WTC11 (cell line): Measurements from ENCODE around the gene SPATA17. TPM values are rescaled to one million over a fixed set of nuclear protein-coding genes. Genes with fewer than 3 reads are reported as not detected.

ENCODE experiments used
- ATAC-seq: fragments of 200-7000 bp; cut with Tn5 transposase; 2 replicates; pipeline ENCODE4 v1.10.0; 2021; ENCODE audit warnings: mild to moderate bottlenecking, moderate library complexity
- CTCF ChIA-PET: fragments of 300-600 bp; sonication (Branson Sonifier 250); formaldehyde crosslinking; loops from one replicate; lab custom pipeline; 2021; ENCODE audit warnings: antibody characterized with exemption; lab: Charles Lee
- POLR2A ChIA-PET: fragments of 350-600 bp; sonication (Branson Sonifier 250); formaldehyde crosslinking; loops from one replicate; lab custom pipeline; 2021; ENCODE audit warnings: antibody characterized with exemption; lab: Charles Lee
- DNase-seq: peaks from one replicate; pipeline ENCODE4 v3.0.0; 2021; ENCODE audit warnings: low spot score
- H3K27ac Mint-ChIP-seq: 2 replicates; pipeline ENCODE4 v1.8.0; 2021; ENCODE audit warnings: mixed read lengths
- H3K27me3 Mint-ChIP-seq: 2 replicates; pipeline ENCODE4 v1.8.0; 2021; ENCODE audit warnings: low read depth, mild to moderate bottlenecking, moderate library complexity, mixed read lengths
- H3K36me3 Mint-ChIP-seq: 2 replicates; pipeline ENCODE4 v1.8.0; 2021; ENCODE audit warnings: mixed read lengths
- H3K4me1 Mint-ChIP-seq: 2 replicates; pipeline ENCODE4 v1.8.0; 2022; ENCODE audit warnings: mixed read lengths
- H3K4me3 Mint-ChIP-seq: 2 replicates; pipeline ENCODE4 v1.8.0; 2021; ENCODE audit warnings: mild to moderate bottlenecking, moderate library complexity, mixed read lengths
- H3K9me3 Mint-ChIP-seq: 2 replicates; pipeline ENCODE4 v1.8.0; 2021; ENCODE audit warnings: mixed read lengths
- ATF1 ChIP-seq: sonication (generic); formaldehyde crosslinking; IDR thresholded peaks from 2 replicates; pipeline ENCODE4 v1.8.1; 2023; ENCODE audit warnings: mild to moderate bottlenecking, moderate library complexity, missing genetic modification reagents
- ATF6 ChIP-seq: sonication (generic); formaldehyde crosslinking; IDR thresholded peaks from 2 replicates; pipeline ENCODE4 v1.8.1; 2023; ENCODE audit warnings: mild to moderate bottlenecking, missing genetic modification reagents
- ELF4 ChIP-seq: sonication (generic); formaldehyde crosslinking; IDR thresholded peaks from 2 replicates; pipeline ENCODE4 v1.8.1; 2022; ENCODE audit warnings: low read depth, mild to moderate bottlenecking, moderate library complexity, missing genetic modification reagents
- ESRRA ChIP-seq: sonication (generic); formaldehyde crosslinking; IDR thresholded peaks from 2 replicates; pipeline ENCODE4 v1.8.1; 2022; ENCODE audit warnings: mild to moderate bottlenecking, missing genetic modification reagents, borderline replicate concordance
- FOXJ3 ChIP-seq: sonication (generic); formaldehyde crosslinking; IDR thresholded peaks from 2 replicates; pipeline ENCODE4 v1.9.0; 2021; ENCODE audit warnings: missing genetic modification reagents, mild to moderate bottlenecking, borderline replicate concordance
- FOXP1 ChIP-seq: sonication (generic); formaldehyde crosslinking; IDR thresholded peaks from 2 replicates; pipeline ENCODE4 v1.8.0; 2022; ENCODE audit warnings: missing genetic modification reagents, mild to moderate bottlenecking, moderate library complexity, borderline replicate concordance
- FOXP4 ChIP-seq: sonication (generic); formaldehyde crosslinking; IDR thresholded peaks from 2 replicates; pipeline ENCODE4 v1.8.0; 2022; ENCODE audit warnings: mild to moderate bottlenecking, missing genetic modification reagents
- KAT7 ChIP-seq: sonication (generic); formaldehyde crosslinking; IDR thresholded peaks from 2 replicates; pipeline ENCODE4 v1.8.1; 2023; ENCODE audit warnings: missing genetic modification reagents, mild to moderate bottlenecking, borderline replicate concordance
- MXD4 ChIP-seq: fragments of 250-450 bp; sonication (Bioruptor Pico); IDR thresholded peaks from 2 replicates; pipeline ENCODE4 v1.8.0; 2021; ENCODE audit warnings: mild to moderate bottlenecking, moderate library complexity, borderline replicate concordance
- NR2C2 ChIP-seq: sonication (generic); formaldehyde crosslinking; IDR thresholded peaks from 2 replicates; pipeline ENCODE4 v1.8.0; 2022; ENCODE audit warnings: mild to moderate bottlenecking, missing genetic modification reagents
- PRDM15 ChIP-seq: sonication (generic); formaldehyde crosslinking; IDR thresholded peaks from 2 replicates; pipeline ENCODE4 v1.8.0; 2022; ENCODE audit warnings: missing genetic modification reagents
- PREB ChIP-seq: sonication (generic); formaldehyde crosslinking; IDR thresholded peaks from 2 replicates; pipeline ENCODE4 v1.8.1; 2022; ENCODE audit warnings: mild to moderate bottlenecking, missing genetic modification reagents, moderate library complexity, borderline replicate concordance
- RORB ChIP-seq: fragments of 250-450 bp; sonication (Bioruptor Pico); IDR thresholded peaks from 2 replicates; pipeline ENCODE4 v1.9.0; 2021; ENCODE audit warnings: mild to moderate bottlenecking
- ZBTB21 ChIP-seq: sonication (generic); formaldehyde crosslinking; IDR thresholded peaks from 2 replicates; pipeline ENCODE4 v1.8.1; 2023; ENCODE audit warnings: mild to moderate bottlenecking, missing genetic modification reagents, borderline replicate concordance
- ZBTB43 ChIP-seq: sonication (generic); formaldehyde crosslinking; IDR thresholded peaks from 2 replicates; pipeline ENCODE4 v1.8.1; 2023; ENCODE audit warnings: mild to moderate bottlenecking, missing genetic modification reagents
- ZMAT4 ChIP-seq: fragments of 250-450 bp; sonication (Bioruptor Pico); IDR thresholded peaks from 2 replicates; pipeline ENCODE4 v1.9.0; 2021; ENCODE audit warnings: mild to moderate bottlenecking
- ZNF219 ChIP-seq: sonication (generic); formaldehyde crosslinking; IDR thresholded peaks from 2 replicates; pipeline ENCODE4 v1.8.0; 2023; ENCODE audit warnings: missing genetic modification reagents, mild to moderate bottlenecking, borderline replicate concordance
- ZNF263 ChIP-seq: sonication (generic); formaldehyde crosslinking; IDR thresholded peaks from 2 replicates; pipeline ENCODE4 v1.8.1; 2022; ENCODE audit warnings: low read depth, mild to moderate bottlenecking, moderate library complexity, missing genetic modification reagents
- ZNF281 ChIP-seq: sonication (generic); formaldehyde crosslinking; IDR thresholded peaks from 2 replicates; pipeline ENCODE4 v1.8.0; 2023; ENCODE audit warnings: mild to moderate bottlenecking, missing genetic modification reagents
- ZNF512 ChIP-seq: sonication (generic); formaldehyde crosslinking; IDR thresholded peaks from 2 replicates; pipeline ENCODE4 v1.8.1; 2022; ENCODE audit warnings: missing genetic modification reagents, borderline replicate concordance
- total RNA-seq: library from RNA; stranded (reverse); gene quantifications from 3 replicates; pipeline ENCODE4 v1.2.3, GENCODE V29; 2021

SPATA17 gene
- total RNA-seq, 1 experiment from 2014 or later: 1.3 TPM

GRCh38 chr1:217875229-217875628, 244.1 kb downstream of the SPATA17 start:
- Mint-ChIP-seq H3K4me1 (0 out of 2 replicates have a peak, but pooled peaks cover 2% of the 10 kb centered on the region), H3K36me3 (no peaks in the 10 kb centered on the region), H3K4me3 (no peak overlapping the region), H3K27ac (no peak overlapping the region), H3K9me3 (peaks cover 4% of the 10 kb centered on the region; the same call in 1 of the 2 replicates), H3K27me3 (no peaks in the 10 kb centered on the region)
- POLR2A ChIA-PET: no interaction called here
- CTCF ChIA-PET: no interaction called here
- ATAC-seq: no peak
- DNase-seq: no peak
- TF ChIP-seq FOXP1 (CRISPR knock-in tag): no peak
- TF ChIP-seq ESRRA: no peak
- TF ChIP-seq ATF6 (CRISPR knock-in tag): no peak
- no peak for TF ChIP-seq ZMAT4 (CRISPR knock-in tag)
- no peak for TF ChIP-seq ZNF263 (CRISPR knock-in tag)
- TF ChIP-seq ZNF281: no peak
- no peak for TF ChIP-seq PREB (CRISPR knock-in tag)
- no peak for TF ChIP-seq ZBTB21 (CRISPR knock-in tag)
- no peak for TF ChIP-seq KAT7
- no peak for TF ChIP-seq MXD4
- TF ChIP-seq PRDM15 (CRISPR knock-in tag): no peak
- TF ChIP-seq ATF1: no peak
- TF ChIP-seq ZNF219 (CRISPR knock-in tag): no peak
- TF ChIP-seq ZBTB43: no peak

- no peak for ATAC-seq
- peaks cover 4% of the 10 kb centered on the region; the same call in 1 of the 2 replicates for H3K9me3 Mint-ChIP-seq
- no peaks in the 10 kb centered on the region for H3K27me3 Mint-ChIP-seq
- TF ChIP-seq ZNF512 (CRISPR knock-in tag) (no peak), FOXP4 (CRISPR knock-in tag) (no peak), ESRRA (no peak), FOXJ3 (CRISPR knock-in tag) (no peak), NR2C2 (CRISPR knock-in tag) (no peak), RORB (CRISPR knock-in tag) (no peak), ELF4 (CRISPR knock-in tag) (no peak)
Measured at GRCh38 chr1:217876401-217876800, 245.3 kb downstream of the SPATA17 start.

More at GRCh38 chr1:217876401-217876800, 245.3 kb downstream of the SPATA17 start:
- H3K4me3 Mint-ChIP-seq: no peak overlapping the region
- no peak for DNase-seq
- ChIA-PET CTCF (no interaction called here), POLR2A (no interaction called here)
- 0 out of 2 replicates have a peak, but pooled peaks cover 2% of the 10 kb centered on the region for H3K4me1 Mint-ChIP-seq
- no peaks in the 10 kb centered on the region for H3K36me3 Mint-ChIP-seq
- H3K27ac Mint-ChIP-seq: no peak overlapping the region
